Measurements from ENCODE around the gene WNT6.

The WNT6 gene

DNA sequence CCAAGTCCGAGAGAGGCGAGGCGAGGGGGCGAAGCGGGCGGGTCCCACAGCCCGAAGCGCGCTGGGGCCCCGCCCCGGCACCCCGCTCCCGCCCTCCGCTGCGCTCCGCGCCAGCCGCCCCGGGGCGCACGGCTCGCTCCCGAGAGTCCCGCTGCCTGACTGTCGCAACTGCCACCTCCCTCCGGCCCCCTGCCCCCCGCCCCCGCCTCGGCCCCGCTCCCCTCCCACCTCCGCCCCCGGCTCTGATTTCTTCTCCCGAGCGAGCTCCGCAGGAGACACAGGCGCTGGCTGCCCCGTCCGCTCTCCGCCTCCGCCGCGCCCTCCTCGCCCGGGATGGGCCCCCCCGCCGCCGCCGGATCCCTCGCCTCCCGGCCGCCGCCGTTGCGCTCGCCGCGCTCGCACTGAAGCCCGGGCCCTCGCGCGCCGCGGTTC is at the start of gene WNT6:
WNT6 (plus strand) TSS at position 250 of the 432 bp plus-strand sequence. CDS start 233 bp downstream, outside the sequence.
- no peak for DNase-seq

GRCh38 chr2:218810256-218810655 is 49.3 kb upstream of the WNT6 start:
- no peak for DNase-seq

- no peak for DNase-seq
These were observed 48.2 kb upstream of the WNT6 start for GRCh38 chr2:218811382-218811781.

- no peak for DNase-seq
These were observed 47.3 kb upstream of the WNT6 start for GRCh38 chr2:218812096-218812815.

DNA sequence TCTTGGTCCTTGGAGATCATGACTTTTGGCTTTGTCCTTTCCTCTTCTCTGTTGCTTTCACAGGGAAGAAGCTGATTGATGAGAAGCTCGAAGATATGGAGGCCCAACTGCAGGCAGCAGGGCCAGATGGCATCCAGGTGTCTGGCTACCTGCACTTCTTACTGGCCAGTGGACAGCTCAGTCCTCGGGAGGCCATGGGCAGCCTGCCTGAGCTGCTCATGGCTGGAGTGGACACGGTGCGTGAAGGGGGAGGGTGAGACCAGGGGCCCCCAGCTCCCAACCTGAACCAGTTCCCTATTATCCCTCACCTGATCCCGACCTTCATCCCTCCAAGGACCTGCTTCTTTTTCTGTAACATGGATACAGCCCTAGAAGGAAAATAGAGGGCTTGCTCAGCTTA is 46.7 kb upstream of the WNT6 start:
- no peak for DNase-seq

GRCh38 chr2:218813771-218814460 is 45.7 kb upstream of the WNT6 start:
- DNase-seq: no peak

GRCh38 chr2:218814540-218815243 is 44.9 kb upstream of the WNT6 start:
- no peak for DNase-seq

DNA sequence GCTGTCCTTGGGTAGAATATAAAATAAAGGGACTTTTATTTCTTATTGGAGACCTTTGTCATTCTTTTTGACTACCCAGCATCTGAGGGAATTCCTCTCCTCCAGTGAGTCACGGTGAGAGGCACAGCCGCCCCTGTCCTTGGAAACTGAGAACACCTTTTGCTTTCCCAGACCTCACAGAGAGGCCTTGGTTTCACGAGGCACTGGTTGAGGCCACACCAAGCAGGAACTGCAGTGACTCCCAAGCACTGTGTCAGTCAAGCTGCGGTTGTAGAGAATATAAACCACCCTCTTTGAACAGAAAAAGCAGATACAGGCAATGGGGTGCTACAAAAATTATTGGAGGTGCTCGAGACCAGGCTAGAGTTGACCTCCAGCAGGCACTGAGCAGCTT is 44.4 kb upstream of the WNT6 start:
- DNase-seq: no peak

DNA sequence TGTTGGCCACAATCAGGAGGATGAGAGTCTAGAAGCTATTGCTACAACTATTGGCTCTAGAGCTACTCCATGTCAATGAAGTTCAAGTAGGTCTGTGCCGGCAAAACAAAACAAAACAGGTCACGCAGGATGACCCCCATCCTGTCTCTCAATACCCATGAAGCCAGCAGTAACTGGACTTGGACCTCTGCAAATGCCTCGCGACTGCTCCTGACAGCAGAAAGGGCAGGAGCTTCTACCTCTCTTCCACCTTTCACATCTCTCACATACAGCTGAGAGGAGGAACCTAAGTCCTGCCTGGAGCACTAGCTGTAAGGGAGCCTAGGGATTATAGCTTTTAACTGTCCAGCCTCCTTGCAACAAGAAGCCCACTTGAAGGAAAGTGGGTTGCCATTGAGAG is 44.0 kb upstream of the WNT6 start:
- no peak for DNase-seq

DNA sequence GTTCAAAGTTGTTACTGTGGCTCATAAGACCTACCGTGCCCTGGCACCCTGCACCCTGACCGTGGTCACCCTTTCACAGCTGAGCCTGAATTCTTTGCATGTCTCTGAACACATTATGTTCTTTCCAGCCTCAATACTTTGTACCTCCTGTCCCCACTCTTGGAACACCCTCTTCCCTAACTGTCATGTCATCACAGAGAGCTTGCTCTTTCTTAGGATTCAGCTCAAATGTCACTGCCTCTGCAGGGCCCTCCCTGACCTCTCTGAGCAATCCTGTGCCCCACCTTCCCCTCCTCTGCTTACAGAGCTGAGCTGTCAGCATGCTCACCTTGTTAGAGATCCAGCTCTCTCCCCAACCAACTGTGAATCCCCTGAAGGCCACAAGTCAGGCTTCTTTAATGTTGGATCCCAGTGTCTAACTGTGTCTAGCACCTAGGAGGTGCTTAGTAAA is 43.0 kb upstream of the WNT6 start:
- no peak for DNase-seq

- DNase-seq: no peak
These were observed 40.5 kb upstream of the WNT6 start for GRCh38 chr2:218819093-218819492.

DNA sequence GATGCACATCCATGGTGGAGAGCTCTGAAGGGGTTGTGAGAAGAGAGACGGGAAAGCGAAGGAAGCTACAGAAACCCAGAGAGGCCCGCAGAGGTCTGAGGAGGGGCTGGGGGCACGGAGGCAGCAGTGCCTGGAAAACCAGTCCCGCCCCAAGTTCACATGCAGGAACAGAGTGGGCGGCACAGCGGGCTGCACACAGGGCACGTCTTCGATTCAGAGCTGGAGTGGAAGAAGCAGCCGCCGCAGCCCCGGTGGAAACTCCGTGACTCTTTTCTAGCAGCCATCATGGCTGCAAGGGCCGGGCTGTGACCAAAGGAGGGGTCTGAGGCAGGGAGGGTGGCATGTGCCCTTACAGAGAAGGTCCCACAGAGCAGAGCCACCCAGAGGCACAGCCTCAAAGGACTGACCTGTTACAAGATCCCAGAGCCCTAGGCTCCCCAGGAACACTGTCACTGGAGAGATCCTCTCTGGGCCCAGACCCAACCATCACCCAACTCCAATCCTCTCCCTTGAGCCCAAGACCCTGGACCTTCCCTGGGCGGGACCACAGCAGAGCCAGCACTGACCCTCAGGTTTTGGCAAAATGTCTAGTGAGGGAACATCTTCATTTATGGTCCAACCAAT is 38.7 kb upstream of the WNT6 start:
- DNase-seq: no peak

GRCh38 chr2:218821605-218822211 is 37.9 kb upstream of the WNT6 start:
- DNase-seq: no peak

DNA sequence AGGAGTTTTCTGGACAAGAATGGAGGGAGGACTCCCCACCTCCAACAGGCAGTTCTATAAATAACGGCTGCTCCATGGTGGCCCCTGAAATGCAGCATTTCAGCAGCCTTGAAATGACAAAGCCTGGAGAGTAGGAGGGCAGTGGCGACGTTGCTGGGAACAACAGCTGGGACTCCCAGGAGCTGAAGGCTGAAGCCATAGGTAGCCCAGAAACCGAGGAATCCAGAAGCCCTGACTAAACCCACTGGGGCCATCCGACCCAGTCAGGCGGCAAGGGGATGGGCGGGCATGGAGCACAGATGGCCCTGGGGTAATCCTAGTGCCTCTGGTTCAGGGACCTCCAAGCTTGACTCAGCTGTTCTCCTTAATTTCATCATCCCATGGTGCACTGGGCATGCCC is 37.0 kb upstream of the WNT6 start:
- no peak for DNase-seq

GRCh38 chr2:218823196-218823855 is 36.3 kb upstream of the WNT6 start:
- DNase-seq: no peak

- no peak for DNase-seq
These were observed 35.6 kb upstream of the WNT6 start for GRCh38 chr2:218824004-218824403.

DNA sequence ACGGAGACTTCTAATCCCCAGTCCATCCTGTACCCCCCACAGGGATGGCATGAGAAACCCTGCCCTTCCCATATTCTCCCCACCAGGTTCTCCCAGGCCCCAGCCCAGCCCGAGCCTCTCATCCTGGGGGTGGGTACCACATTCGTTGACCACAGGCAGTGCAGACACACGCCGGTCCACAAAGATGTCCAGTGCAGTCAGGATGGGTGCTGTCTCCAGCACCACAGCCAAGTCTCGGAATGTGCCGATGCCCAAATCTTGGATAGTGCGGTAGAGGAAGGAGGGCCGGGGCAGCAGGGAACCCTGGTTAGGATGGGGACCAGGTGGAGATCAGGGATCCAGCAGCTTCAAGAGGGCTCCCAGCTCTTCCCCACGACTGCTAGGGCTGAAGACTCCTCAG is 32.8 kb upstream of the WNT6 start:
- no peak for DNase-seq

DNA sequence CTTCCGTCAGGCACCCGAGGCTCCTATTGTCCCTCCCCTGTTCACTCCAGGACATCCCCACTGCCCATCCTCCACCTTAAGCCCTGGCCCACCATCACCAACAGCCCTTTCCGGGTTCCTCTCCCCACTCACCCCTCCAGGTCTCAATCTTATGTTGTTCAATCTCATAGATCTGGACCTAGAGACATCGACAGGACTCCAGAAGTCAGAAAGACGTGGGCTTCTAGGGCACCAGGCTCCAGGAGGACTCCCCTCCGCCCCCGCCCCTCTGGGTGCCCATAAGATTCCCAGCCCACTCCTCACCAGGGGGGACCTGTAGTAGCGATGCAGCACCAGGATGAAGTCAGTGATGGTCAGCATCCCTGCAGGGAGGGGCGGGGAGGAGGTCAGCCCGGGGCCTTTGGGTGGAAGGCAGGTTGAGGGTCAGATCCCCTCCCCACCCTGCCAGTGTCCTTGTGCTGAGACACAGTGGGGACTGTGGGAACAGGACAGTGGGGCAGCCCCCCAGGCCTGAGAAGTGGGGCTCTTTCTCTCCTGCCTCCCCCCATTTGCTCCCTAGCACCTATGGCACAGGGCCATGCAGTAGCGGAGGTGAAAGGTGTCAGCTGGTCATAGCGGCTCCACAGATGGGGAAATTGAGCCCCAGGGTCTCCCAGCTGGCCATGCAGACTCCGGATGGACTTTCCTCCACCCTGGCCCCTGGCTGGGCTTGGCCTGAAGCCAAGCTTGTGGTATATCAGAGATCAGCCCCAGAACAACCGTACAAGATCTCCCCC is 31.7 kb upstream of the WNT6 start:
- no peak for DNase-seq

GRCh38 chr2:218828477-218828778 is 31.2 kb upstream of the WNT6 start:
- no peak for DNase-seq

- no peak for DNase-seq
These were observed 29.6 kb upstream of the WNT6 start for GRCh38 chr2:218829868-218830451.

DNA sequence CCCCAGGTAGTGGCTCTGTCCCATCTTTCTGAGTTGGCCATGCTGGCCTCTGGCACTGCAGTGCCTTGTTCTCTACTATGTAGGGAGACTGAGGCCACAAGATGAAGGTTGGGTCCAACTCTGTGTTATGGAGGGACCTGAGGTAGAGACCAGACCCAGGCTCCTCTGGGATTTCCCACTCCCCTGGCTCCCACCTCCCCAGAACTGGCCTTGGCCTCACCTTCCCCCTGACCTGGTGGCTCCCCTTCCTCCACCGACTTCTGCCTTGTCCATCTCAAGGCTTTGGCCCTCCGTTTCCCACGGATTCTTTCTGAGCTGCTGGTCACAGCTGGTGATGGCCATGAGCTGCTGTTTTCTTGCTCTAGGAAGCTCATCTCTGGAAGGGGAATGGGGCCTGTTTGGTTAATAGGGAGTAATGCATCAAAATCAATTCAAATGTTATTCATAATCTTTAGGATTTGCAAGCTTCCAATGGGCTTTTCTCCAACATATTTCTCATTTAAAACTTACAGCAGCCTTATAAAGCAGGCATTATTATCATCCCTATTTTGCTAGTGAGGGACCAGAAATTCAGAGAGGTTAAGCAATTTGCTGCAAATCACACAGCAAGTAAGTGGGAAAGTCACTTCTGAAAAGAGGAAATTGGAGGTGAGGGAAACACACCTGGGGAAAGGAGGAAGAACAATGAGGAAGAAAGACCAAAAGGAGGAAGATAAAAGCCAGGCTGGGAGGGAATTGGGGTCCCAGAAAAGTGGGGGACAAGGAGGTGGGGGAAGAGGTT is 28.9 kb upstream of the WNT6 start:
- no peak for DNase-seq
